Activated CD4-positive, CD25-positive, alpha-beta regulatory T cell treated with anti-CD3 and anti-CD28 coated beads, Interleukin-2, amount 50 U/mL, for 72 hours (primary cell): ENCODE measurements around the gene SLC25A1.
"Not testable (repeated sequence)": the region's sequence is repeated elsewhere in the genome, so short reads cannot be mapped to it uniquely, and the experiment has no call there.

Experiments
- DNase-seq: peaks from one replicate; pipeline ENCODE4 v3.0.0; 2021

The SLC25A1 gene

GRCh38 chr22:19204640-19205039, 26.1 kb upstream of the SLC25A1 start:
- DNase-seq, result no peak

- no peak for DNase-seq
These were observed 25.3 kb upstream of the SLC25A1 start for GRCh38 chr22:19203834-19204233.

- not testable (repeated sequence) for DNase-seq
These were observed 24.3 kb upstream of the SLC25A1 start for GRCh38 chr22:19202799-19203186.

- DNase-seq, result no peak
These were observed 23.6 kb upstream of the SLC25A1 start for GRCh38 chr22:19201869-19202798.

- DNase-seq, result no peak
These were observed 22.8 kb upstream of the SLC25A1 start for GRCh38 chr22:19201130-19201868.

GRCh38 chr22:19199479-19199878, 20.9 kb upstream of the SLC25A1 start:
- DNase-seq, result no peak

- DNase-seq, result no peak
These were observed 19.7 kb upstream of the SLC25A1 start for GRCh38 chr22:19197997-19198865.

GRCh38 chr22:19196841-19197612, 18.5 kb upstream of the SLC25A1 start:
- no peak for DNase-seq

- no peak for DNase-seq
These were observed 17.5 kb upstream of the SLC25A1 start for GRCh38 chr22:19195796-19196731.

- DNase-seq, result no peak
These were observed 16.4 kb upstream of the SLC25A1 start for GRCh38 chr22:19194766-19195536.

- DNase-seq, result no peak
These were observed 15.3 kb upstream of the SLC25A1 start for GRCh38 chr22:19193879-19194278.

GRCh38 chr22:19187716-19188563, 9.4 kb upstream of the SLC25A1 start:
- no peak for DNase-seq

- DNase-seq, result no peak
These were observed 5.9 kb upstream of the SLC25A1 start for GRCh38 chr22:19184276-19184997.

- no peak for DNase-seq
These were observed 4.7 kb upstream of the SLC25A1 start for GRCh38 chr22:19183216-19183615.

- DNase-seq, result no peak
These were observed 4.1 kb upstream of the SLC25A1 start for GRCh38 chr22:19182472-19183157.

- DNase-seq, result no peak
These were observed 3.4 kb upstream of the SLC25A1 start for GRCh38 chr22:19181786-19182471.

- DNase-seq, result no peak
These were observed 2.3 kb upstream of the SLC25A1 start for GRCh38 chr22:19180740-19181410.
